GM20000 (cell line): ENCODE measurements around the gene LNX1.
A peak's percentile ranks its signal among the peaks of the same experiment; 100 is the strongest.

Experiments
- DNase-seq: peaks from one replicate; pipeline ENCODE4 v3.0.0; 2012; ENCODE audit warnings: low spot score
- CTCF ChIP-seq: IDR thresholded peaks from 2 replicates; pipeline ENCODE4 v1.5.1; 2012; ENCODE audit warnings: mild to moderate bottlenecking, control low read depth; ENCODE audit errors: extremely low read depth, missing control alignments

LNX1 gene

GRCh38 chr4:53455766-53456165, 135.5 kb downstream of the LNX1 start:
- TF ChIP-seq CTCF, result no peak
- no peak for DNase-seq

- TF ChIP-seq CTCF, result no peak
- DNase-seq, result no peak
Measured at GRCh38 chr4:53453385-53453784, 137.9 kb downstream of the LNX1 start.

- TF ChIP-seq CTCF, result no peak
- no peak for DNase-seq
Measured at GRCh38 chr4:53450773-53451172, 140.5 kb downstream of the LNX1 start.

- DNase-seq, result no peak
- TF ChIP-seq CTCF, result no peak
Measured at GRCh38 chr4:53444954-53445353, 146.3 kb downstream of the LNX1 start.

GRCh38 chr4:53441564-53441963, 149.7 kb downstream of the LNX1 start:
- no peak for DNase-seq
- no peak for TF ChIP-seq CTCF

GRCh38 chr4:53436251-53436650, 155.0 kb downstream of the LNX1 start:
- no peak for TF ChIP-seq CTCF
- DNase-seq, result no peak

GRCh38 chr4:53432528-53433424, 158.5 kb downstream of the LNX1 start:
- peak; percentile 8 for DNase-seq
- no peak for TF ChIP-seq CTCF
